ENCODE results near the gene SH2D6.
"Not testable (repeated sequence)": the region's sequence is repeated elsewhere in the genome, so short reads cannot be mapped to it uniquely, and the experiment has no call there.

Gene SH2D6

GRCh38 chr2:85418132-85419008, at the start of gene SH2D6:
SH2D6 (plus strand) TSS chr2:85418714; CDS start chr2:85429466, 10,752 bp downstream.
- peak; percentile 77 for DNase-seq

GRCh38 chr2:85368921-85369320, 49.6 kb upstream of the SH2D6 start:
- DNase-seq, result no peak

GRCh38 chr2:85369500-85369899, 49.0 kb upstream of the SH2D6 start:
- no peak for DNase-seq

GRCh38 chr2:85371045-85371444, 47.5 kb upstream of the SH2D6 start:
- DNase-seq, result no peak

- DNase-seq, result no peak
Measured at GRCh38 chr2:85376291-85377065, 42.0 kb upstream of the SH2D6 start.

- no peak for DNase-seq
Measured at GRCh38 chr2:85377083-85377482, 41.4 kb upstream of the SH2D6 start.

DNA sequence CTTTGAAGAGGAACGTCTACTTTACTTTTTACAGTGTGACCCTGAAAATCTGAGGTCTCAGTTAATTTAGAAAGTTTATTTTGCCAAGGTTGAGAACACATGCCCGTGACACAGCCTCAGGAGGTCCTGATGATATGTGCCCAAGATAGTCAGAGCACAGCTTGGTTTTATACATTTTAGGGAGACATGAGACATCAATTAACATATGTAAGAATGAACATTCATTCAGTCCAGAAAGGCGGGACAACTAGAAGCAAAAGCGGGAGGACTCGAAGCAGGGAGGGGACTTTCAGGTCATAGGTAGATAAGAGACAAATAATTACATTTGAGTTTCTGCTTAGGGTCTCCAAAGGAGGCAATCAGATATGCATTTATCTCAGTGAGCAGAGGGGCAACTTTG, 40.3 kb upstream of the SH2D6 start:
- DNase-seq, result no peak

DNA sequence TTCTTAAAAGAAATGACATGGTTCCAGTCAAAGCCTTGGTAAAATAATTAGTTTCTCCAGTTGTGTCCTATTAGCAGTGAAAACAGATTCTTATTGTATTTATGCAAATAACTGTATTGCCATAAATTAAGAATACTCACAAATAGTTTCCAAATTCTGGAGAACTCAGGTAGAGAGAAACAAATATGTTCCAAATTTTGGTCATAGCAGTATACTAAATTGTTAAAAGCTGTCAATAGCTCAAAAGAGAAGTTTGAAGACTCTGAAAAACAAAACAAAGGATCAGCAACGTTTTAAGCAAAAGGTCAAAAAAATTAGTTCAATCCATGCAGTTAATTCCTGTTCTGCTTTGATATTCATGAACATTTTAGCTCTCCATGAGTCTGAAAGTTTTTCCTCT, 38.5 kb upstream of the SH2D6 start:
- DNase-seq, result no peak

GRCh38 chr2:85383151-85383550, 35.4 kb upstream of the SH2D6 start:
- not testable (repeated sequence) for DNase-seq

DNA sequence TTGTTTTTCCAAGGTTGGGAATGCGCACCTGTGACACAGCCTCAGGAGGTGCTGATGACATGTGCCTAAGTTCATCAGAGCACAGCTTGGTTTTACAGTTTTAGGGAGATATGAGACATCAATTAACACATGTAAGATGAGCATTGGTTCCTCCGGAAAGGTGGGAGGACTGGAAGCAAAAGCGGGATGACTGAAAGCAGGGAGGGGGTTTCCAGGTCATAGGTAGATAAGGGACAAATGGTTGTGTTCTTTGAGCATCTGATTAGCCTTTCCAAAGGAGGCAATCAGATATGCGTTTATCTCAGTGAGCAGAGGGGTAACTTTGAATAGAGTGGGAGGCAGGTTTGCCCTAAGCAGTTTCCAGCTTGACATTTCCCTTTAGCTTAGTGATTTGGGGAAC, 34.7 kb upstream of the SH2D6 start:
- no peak for DNase-seq

DNA sequence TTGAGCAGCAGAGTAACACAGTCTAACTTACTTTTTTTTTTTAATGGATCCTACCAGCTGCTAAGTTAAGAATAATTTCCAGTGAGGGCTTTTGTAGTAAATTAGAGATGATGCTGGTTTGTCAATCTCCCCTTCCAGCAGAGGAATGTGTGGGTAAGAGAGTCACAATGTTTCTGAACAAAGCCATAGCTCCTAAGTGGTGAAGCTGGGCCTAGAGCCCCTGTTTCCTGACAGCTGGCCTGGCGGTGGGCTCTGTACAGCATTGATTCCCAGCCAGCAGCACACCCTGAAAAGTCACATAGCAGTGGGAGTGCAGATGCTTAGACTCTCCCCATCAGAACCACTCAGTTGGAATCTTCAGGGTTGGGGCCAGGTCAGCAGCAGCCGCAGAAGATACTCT, 32.8 kb upstream of the SH2D6 start:
- no peak for DNase-seq

- no peak for DNase-seq
Measured at GRCh38 chr2:85387754-85388153, 30.8 kb upstream of the SH2D6 start.

GRCh38 chr2:85388878-85389538, 29.5 kb upstream of the SH2D6 start:
- DNase-seq, result no peak

DNA sequence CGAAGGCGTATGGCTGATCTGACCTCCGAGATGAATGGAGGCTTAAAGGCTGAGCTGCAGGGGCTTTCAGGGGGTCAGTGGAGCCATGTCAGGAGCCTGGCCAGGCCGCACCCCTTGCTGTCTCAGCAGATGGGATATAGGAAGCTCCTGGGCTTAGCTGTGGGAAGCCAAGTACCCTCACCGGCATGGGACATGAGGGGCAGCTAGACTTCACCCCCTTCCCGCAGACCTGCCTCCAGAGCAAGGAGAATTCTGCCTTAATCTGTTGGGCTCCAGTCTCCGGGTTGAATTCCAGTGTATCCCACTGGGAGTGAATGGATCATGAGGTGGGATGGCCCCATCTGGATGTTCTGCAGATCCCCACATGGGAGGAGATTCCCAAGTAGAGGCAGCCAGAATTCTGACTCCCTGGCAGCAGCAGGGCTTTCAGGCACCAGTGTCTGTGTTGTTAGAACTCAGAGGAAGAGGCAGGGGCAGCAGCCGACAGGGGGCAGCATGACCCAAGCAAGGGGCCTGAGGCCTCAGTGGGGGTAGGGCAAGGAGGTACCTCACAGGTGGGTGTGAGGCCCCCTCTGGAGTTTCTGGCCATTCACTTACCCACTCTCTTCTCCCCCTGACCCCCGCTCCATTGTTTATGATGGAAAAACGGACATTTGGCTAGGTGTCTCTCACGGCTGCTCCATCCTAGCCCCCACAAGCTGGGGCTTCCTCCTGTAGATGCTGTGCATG, 27.4 kb upstream of the SH2D6 start:
- peak; percentile 53 for DNase-seq

- no peak for DNase-seq
Measured at GRCh38 chr2:85393836-85394235, 24.7 kb upstream of the SH2D6 start.

DNA sequence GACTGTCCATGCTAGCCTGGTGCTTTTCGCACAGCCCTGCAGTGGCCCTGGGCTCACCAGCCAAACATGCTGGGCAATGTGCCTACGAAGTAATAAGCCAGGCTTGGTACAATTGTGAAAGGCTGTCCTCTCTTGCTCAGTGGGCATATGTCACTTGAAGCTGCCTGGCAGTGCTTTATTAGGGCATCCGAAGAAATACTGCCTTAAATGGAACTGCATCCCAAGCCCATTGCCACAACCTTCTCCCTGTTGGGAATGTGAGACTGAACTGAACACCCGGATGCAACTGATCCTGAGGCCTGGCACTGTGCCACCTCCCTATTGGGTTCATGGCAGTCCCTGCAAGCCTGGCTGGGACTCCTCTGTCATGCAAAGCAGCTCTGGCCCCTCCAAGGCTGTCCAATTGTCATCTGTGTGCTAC, 24.2 kb upstream of the SH2D6 start:
- DNase-seq, result no peak

DNA sequence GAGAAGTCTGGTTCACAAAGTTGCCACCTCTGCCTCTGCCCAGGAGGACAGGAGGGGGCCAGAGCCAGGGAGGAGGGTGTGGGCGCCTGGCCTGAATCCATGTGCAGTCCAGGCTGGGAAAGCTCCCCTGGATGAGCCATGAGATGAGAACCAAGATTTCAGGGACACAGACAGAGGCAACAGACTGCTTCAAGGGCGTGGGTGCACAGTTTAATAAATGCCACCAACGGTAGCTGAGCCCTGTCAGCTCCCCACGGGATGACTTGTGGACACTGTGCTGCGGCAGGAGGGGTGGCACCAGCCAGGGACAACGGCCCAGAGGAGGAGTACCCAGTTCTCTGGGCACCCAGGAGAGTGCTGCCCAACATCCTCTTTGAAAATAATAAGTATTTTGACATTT, 23.5 kb upstream of the SH2D6 start:
- DNase-seq, result no peak

DNA sequence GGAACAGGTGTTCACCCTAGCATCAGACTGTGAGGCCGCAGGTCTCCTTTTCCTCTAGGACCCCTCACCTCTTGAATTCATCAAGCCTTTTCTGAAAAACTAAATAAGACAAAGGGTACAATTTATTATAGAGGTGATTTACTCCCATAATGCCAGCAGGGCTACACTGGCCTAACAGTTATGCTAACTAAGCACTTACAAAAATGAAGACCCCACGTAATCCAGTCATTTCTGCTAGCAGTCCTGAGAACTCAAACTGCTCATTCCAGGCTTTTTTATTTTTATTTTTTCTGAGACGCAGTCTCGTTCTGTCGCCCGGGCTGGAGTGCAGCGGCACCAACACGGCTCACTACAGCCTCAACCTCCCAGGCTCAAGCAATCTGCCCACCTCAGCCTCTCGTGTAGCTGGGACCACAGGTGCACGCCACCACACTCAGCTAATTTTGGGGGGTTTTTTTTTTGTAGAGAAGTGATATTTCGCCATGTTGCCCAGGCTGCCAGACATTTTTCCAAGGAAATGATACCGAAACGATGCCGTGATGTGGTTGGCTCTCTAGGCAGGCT, 22.5 kb upstream of the SH2D6 start:
- DNase-seq, result no peak

DNA sequence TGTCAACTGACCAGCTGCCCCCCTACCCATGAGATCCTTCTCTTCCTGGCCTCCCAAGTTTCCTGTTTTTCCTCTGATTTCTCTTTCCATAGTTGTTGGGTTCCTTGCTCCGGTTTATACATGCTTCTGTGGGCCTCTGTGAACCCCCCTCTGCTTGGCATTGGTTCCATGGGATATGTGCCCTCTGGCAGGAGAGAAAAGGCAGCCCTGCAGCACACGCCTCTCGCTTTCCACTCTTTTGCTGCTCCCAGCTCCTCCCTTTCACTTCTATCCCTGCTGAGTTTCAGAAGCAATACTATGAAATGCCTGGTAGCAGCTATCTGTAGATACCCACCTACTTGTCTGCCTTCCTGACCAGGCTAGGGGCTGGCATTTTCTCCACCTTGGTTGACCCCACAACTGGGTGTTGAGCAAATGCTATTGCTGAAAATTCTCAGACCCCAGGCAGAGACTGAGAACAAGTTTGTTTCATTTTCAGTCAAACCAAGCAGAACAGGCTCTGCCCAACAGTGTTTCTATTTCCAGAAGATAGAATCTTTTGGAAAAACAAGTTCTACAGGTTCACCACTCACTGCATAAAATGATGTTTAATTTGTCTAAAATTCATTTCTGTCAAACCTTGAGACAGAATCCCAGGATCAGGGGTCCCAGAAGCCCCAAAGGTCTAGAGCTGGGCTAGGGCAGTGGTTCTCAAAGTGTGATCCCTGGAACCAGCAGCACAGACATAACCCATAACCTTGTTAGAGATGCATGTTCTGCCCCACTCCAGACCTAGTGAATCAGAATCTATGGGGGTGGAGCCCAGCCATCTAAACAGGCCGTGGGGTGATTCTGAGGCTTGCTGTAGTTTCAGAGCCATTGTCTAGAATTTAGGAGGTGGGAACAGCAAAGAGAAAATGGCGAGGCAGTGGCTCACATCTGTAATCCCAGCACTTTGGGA, 21.7 kb upstream of the SH2D6 start:
- DNase-seq, result no peak

- DNase-seq, result no peak
Measured at GRCh38 chr2:85397925-85398331, 20.6 kb upstream of the SH2D6 start.

GRCh38 chr2:85398426-85399182, 19.9 kb upstream of the SH2D6 start:
- DNase-seq, result no peak

All from CD4-positive, alpha-beta T cell treated with Interleukin-4 for 4 hours (primary cell).